ENCODE data around the gene FNDC1. TPM values are rescaled to one million over a fixed set of nuclear protein-coding genes. Genes with fewer than 3 reads are reported as not detected.

FNDC1 gene
- total RNA-seq: 1.7 TPM in 2 replicates

GRCh38 chr6:159169193-159169555 lies at the start of gene FNDC1:
FNDC1 (plus strand) TSS chr6:159169400; CDS start chr6:159169597, 197 bp downstream.

Other genes with a start within 250 kb of the FNDC1 start
- 5.5 and 5.8 TPM in 2 replicates for gene RSPH3, start 169.2 kb upstream of the FNDC1 start, total RNA-seq
- not detected in 2 replicates for gene TAGAP, start 124.4 kb upstream of the FNDC1 start, total RNA-seq